Activated T-cell treated with anti-CD3 and anti-CD28 coated beads, Interleukin-2, amount 50 U/mL, for 4 hours (primary cell): ENCODE measurements around the gene METTL9. TPM values are rescaled to one million over a fixed set of nuclear protein-coding genes. Genes with fewer than 3 reads are reported as not detected.

Experiments
- ATAC-seq, 2 donors: fragments of 200-7000 bp; cut with Tn5 transposase; one replicate each; pipeline ENCODE4 v1.10.0; 2021
- DNase-seq: peaks from one replicate; pipeline ENCODE4 v3.0.0-alpha.2; 2020
- H3K27me3 Mint-ChIP-seq: one replicate; pipeline ENCODE4 v1.8.0; 2021; ENCODE audit warnings: low read depth, mixed read lengths
- H3K36me3 Mint-ChIP-seq: one replicate; pipeline ENCODE4 v1.8.0; 2022; ENCODE audit warnings: mixed read lengths; ENCODE audit not compliant: insufficient read depth
- H3K4me1 Mint-ChIP-seq: one replicate; pipeline ENCODE4 v1.8.0; 2021; ENCODE audit warnings: low read depth, mixed read lengths
- H3K4me3 Mint-ChIP-seq: one replicate; pipeline ENCODE4 v1.8.0; 2021; ENCODE audit warnings: mild to moderate bottlenecking, moderate library complexity, mixed read lengths
- H3K9me3 Mint-ChIP-seq: one replicate; pipeline ENCODE4 v1.8.0; 2021; ENCODE audit warnings: mixed read lengths
- total RNA-seq, 3 donors: library from RNA; stranded (reverse); gene quantifications; one replicate each; pipeline ENCODE4 v1.2.1, GENCODE V29; 2021

METTL9 gene
- total RNA-seq, 3 donors from 2014 or later = 66.4 to 75.8 (median 69.3) TPM

DNA sequence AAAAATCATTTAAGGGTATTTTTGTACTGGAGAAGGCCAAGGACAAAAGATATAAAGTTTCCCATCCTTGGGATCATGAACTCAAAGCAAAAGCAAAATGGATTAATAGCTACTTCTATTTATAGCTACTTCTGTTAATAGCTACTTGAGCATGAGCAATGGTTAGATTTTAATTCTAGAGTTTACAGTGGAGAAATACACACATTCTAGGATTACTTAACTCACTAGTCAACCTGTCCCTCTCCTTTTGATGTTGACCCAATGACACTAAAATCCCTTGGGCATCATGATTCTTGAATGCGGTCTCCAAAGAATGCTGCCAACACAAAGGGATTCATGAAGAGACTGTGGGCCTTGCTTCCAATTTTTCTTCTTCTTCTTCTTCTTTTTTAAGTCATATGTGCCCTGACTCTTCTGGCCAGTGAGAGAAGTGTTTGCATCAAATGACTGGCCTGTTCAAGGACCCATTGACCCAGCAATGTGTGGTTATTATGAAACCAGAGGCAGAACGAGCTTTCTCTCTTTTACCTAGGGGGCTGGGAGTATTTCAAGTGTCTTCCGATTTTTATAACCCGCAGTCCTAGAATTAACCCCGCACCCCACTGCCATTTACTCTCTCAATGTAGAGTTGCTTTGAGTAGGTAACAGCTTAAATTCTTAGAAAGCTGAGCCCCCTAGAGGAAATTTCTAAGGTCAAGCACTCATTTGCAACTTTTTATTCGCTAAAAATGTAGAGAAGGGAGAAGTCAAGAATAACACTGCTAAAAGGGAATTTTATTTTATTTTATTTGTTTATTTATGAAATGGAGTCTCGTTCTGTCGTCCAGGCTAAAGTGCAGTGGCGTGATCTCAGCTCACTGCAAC is 99.0 kb downstream of the METTL9 start:
- Mint-ChIP-seq H3K4me1 (peaks cover under 1% of the 10 kb centered on the region), H3K4me3 (no peak overlapping the region), H3K27me3 (peaks cover 3% of the 10 kb centered on the region), H3K9me3 (no peaks in the 10 kb centered on the region), H3K36me3 (no peaks in the 10 kb centered on the region)
- no peak for DNase-seq
- no peak for ATAC-seq

DNA sequence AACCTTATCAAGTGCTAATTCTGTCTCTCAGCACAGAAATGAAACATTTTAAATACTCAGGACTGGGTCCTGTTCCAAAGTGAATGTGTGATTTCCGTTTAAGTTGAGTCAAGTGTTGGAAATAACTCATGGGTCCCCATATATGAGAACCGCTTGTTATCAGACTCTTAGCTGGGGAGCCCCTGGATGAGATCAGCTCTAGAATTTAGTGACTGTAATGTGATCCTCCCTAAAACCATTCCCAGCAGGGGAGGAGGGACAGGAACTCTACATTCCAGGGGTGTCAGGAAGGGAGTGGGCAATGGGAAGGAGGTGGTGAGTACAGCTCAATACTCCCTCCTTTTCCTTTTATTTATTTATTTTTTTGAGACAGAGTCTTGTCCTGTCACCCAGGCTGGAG is 101.9 kb downstream of the METTL9 start:
- Mint-ChIP-seq H3K4me1 (peaks cover 4% of the 10 kb centered on the region), H3K4me3 (no peak overlapping the region), H3K36me3 (no peaks in the 10 kb centered on the region), H3K27me3 (no peaks in the 10 kb centered on the region), H3K9me3 (no peaks in the 10 kb centered on the region)
- ATAC-seq = no peak
- DNase-seq = no peak

DNA sequence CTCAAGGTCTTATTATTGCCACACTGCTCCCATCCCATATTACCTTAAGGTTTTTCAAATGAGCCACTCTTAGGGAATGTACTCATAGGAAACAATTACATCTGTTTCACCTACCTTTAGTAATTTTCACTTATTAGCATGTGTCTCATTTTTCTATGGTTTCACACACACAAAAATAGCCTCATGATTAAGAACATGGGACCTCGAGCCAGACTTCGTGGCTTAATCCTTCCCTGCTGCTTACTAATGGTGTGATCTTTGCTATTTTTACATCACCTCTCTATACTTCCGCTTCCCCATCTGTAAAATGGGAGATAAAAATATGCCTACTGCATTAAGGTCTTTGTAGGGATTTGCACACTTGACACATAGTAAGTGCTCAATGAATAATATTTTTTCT is 102.9 kb downstream of the METTL9 start:
- Mint-ChIP-seq H3K4me3 (no peak overlapping the region), H3K36me3 (no peaks in the 10 kb centered on the region), H3K27me3 (peaks cover 2% of the 10 kb centered on the region), H3K4me1 (peaks cover 4% of the 10 kb centered on the region), H3K9me3 (no peaks in the 10 kb centered on the region)
- DNase-seq = no peak
- ATAC-seq = no peak

DNA sequence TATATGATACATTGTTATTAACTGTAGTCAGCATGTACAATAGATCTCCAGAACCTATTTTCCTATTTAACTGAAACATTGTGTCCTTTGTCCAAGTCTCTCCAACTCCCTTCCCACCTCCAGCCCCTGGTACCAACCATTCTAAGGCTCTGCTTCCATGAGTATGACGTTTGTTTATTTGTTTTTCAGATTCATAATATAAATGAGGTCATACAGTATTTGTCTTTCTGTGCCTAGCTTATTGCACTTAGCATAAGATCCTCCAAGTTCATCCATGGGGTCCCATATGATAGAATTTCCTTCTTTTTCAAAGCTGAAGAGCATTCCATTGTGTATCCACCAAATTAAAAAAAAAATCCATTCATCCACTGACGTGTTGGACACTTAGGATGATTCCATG is 103.8 kb downstream of the METTL9 start:
- no peak for ATAC-seq
- Mint-ChIP-seq H3K27me3 (peaks cover 2% of the 10 kb centered on the region), H3K4me3 (no peak overlapping the region), H3K4me1 (peaks cover 4% of the 10 kb centered on the region), H3K9me3 (no peaks in the 10 kb centered on the region), H3K36me3 (no peaks in the 10 kb centered on the region)
- DNase-seq = no peak

DNA sequence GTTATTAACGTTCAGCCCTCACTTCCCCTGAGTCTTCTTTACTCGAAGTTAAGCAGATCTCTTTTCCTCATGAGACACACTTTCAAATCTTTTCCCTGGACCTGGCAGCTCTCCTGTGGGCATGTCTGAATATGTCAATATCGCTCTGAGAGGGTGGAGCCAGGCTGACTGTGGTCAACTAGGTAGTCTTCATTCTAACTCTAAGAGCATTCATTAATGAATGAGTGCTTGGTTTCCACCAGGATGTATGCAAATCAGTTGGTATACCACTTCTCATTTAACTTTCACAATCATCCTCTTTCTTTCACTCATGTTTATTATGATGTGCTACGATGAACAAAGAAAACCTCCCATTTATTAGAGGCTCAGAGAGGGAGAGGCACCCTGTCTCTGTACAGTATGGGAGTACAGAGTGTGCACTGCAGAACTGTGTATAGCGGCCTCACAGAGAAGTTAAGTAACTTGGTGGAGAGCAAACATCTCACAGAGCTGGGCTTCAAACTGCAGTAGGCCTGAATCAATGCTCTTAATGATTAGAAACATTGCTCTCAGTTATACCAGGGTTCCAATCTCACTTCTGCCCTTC is 104.3 kb downstream of the METTL9 start:
- Mint-ChIP-seq H3K4me3 (no peak overlapping the region), H3K36me3 (no peaks in the 10 kb centered on the region), H3K4me1 (peaks cover 7% of the 10 kb centered on the region), H3K27me3 (peaks cover 2% of the 10 kb centered on the region), H3K9me3 (no peaks in the 10 kb centered on the region)
- ATAC-seq (no peak), DNase-seq (no peak)

DNA sequence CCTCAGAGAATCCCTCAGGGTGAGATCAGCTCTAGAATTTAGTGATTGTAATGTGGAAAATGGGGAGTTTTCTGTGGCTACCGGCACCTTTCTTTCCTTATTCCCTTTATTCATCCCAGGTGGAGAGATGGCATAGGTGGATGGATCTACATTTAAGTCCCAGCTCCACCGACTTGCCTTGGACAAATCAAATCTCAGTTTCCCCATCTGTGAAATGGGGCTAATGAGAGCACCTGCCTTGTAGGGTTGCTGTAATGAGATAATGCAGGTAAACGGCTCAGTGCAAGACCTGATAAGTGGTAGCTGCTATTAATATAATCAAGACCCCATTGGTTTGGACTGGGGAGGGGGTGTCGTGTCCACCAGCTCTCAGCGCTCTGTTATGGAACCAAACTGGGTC is 104.9 kb downstream of the METTL9 start:
- Mint-ChIP-seq H3K4me1 (peaks cover 7% of the 10 kb centered on the region), H3K36me3 (no peaks in the 10 kb centered on the region), H3K9me3 (no peaks in the 10 kb centered on the region)

DNA sequence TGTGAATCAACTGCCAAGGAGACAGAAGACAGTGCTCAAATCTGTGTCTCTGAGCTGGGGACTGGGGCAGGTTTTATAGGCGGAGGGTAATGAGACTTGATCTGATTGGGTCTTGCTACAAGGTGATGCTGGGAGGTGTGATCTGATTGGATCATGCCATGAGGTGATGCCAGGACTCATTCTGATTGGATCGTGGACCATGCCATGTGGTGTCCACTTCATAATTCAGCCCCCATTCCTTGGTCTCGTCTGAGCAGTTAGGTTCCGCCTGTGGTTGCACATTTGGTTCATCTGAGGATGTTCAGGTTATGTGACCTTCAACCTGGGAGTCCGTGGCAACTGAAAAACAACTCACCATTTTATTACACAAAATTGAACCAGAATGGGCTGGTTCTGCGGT is 105.4 kb downstream of the METTL9 start:
- no peak for ATAC-seq
- H3K4me1 Mint-ChIP-seq = peaks cover 7% of the 10 kb centered on the region
- no peak overlapping the region for H3K4me3 Mint-ChIP-seq

More for the DNA sequence above, 104.9 kb downstream of the METTL9 start:
- DNase-seq (no peak), ATAC-seq (no peak)
- Mint-ChIP-seq H3K4me3 (no peak overlapping the region), H3K27me3 (peaks cover 2% of the 10 kb centered on the region)

More for the DNA sequence above, 105.4 kb downstream of the METTL9 start:
- no peak for DNase-seq
- no peaks in the 10 kb centered on the region for H3K9me3 Mint-ChIP-seq
- H3K27me3 Mint-ChIP-seq = peaks cover 2% of the 10 kb centered on the region
- H3K36me3 Mint-ChIP-seq = no peaks in the 10 kb centered on the region

Other genes starting within 250 kb of the METTL9 start
- not detected for gene IGSF6, start 53.0 kb downstream of the METTL9 start, total RNA-seq
- not detected for gene OTOA, start 64.4 kb downstream of the METTL9 start, total RNA-seq